Measurements from ENCODE around the gene SH3BGRL2.

- TF ChIP-seq CTCF (IDR thresholded peaks at IDR 0.05), result no peak
- TF ChIP-seq EZH2 (IDR thresholded peaks at IDR 0.05; ENCODE audit: borderline replicate concordance, insufficient read depth, low read depth, low read length, poor library complexity, severe bottlenecking), result no peak
Observed at GRCh38 chr6:79733388-79733787, 102.3 kb downstream of the SH3BGRL2 start.

Data from B cell (primary cell).